ENCODE results near the gene ATF3.
"Not testable (repeated sequence)": the region's sequence is repeated elsewhere in the genome, so short reads cannot be mapped to it uniquely, and the experiment has no call there.

Gene ATF3

DNA sequence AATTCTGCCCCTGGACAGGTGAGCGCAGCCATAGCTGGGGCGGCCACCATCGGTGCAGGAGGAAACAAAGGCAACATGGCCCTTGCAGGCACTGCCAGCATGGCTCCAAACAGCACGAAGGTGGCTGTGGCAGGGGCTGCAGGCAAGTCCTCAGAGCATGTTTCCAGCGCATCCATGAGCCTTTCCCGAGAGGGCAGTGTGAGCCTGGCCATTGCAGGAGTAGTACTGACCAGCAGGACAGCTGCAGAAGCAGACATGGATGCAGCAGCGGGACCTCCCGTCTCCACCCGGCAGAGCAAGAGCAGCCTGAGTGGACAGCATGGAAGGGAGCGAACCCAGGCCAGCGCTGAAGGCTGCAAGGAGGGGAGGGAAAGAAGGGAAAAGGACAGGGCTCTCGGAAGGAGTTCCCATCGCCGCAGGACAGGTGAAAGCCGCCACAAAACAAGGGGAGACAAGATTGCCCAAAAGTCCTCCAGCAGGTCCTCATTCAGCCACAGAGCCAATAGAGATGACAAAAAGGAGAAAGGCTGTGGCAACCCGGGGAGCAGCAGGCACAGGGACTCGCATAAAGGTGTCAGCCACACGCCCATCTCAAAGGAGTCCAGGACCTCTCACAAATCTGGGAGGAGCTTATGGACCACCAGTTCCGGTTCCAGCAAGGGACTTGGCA lies 17.4 kb downstream of the ATF3 start:
- DNase-seq (ENCODE audit: low spot score in 2 of 2), result no peak
- Mint-ChIP-seq H3K4me3 (no peak overlapping the region), H3K4me1 (peaks cover 6% of the 10 kb centered on the region), H3K27ac (no peak overlapping the region), H3K36me3 (peaks cover 7% of the 10 kb centered on the region), H3K9me3 (no peaks in the 10 kb centered on the region)
- ATAC-seq, result no peak

GRCh38 chr1:212628046-212628445 lies 19.5 kb downstream of the ATF3 start:
- ATAC-seq, result no peak
- no peak overlapping the region for H3K4me3 Mint-ChIP-seq
- H3K27ac Mint-ChIP-seq, result no peak overlapping the region
- H3K9me3 Mint-ChIP-seq, result no peaks in the 10 kb centered on the region
- no peaks in the 10 kb centered on the region for H3K4me1 Mint-ChIP-seq
- H3K36me3 Mint-ChIP-seq, result no peaks in the 10 kb centered on the region
- DNase-seq (ENCODE audit: low spot score in 2 of 2), result no peak

DNA sequence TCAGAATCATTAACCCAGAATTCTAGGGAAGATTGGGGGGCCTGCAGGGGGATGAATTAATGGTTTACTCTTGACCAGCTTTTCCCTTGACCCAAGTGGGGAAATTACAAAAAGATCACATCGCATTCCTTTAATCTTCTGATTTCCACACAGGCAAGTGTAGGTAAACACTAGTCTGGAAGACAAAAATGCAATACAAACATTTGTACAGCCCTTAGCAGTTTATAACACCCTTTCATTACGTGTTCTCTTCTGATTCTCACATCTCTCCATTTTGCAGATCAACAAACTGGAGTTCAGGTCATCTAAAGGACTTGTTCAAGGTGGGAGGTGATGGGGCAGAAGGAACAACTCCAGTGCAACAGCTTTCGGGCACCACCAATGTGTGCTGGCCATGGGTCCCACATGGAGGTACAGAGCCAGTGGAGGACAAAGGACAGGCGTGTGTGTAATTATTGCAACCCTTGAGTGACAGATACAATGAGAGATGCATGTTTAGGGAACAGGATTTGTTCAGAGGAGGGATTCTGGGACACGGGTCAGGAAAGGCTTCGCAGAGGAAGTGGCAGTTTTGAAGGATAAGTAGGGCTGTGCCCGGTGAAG lies 20.4 kb downstream of the ATF3 start:
- H3K9me3 Mint-ChIP-seq, result no peaks in the 10 kb centered on the region
- no peaks in the 10 kb centered on the region for H3K36me3 Mint-ChIP-seq
- DNase-seq (ENCODE audit: low spot score in 2 of 2) (no peak), ATAC-seq (no peak)
- H3K4me3 Mint-ChIP-seq, result no peak overlapping the region
- no peak overlapping the region for H3K27ac Mint-ChIP-seq
- no peaks in the 10 kb centered on the region for H3K4me1 Mint-ChIP-seq

DNA sequence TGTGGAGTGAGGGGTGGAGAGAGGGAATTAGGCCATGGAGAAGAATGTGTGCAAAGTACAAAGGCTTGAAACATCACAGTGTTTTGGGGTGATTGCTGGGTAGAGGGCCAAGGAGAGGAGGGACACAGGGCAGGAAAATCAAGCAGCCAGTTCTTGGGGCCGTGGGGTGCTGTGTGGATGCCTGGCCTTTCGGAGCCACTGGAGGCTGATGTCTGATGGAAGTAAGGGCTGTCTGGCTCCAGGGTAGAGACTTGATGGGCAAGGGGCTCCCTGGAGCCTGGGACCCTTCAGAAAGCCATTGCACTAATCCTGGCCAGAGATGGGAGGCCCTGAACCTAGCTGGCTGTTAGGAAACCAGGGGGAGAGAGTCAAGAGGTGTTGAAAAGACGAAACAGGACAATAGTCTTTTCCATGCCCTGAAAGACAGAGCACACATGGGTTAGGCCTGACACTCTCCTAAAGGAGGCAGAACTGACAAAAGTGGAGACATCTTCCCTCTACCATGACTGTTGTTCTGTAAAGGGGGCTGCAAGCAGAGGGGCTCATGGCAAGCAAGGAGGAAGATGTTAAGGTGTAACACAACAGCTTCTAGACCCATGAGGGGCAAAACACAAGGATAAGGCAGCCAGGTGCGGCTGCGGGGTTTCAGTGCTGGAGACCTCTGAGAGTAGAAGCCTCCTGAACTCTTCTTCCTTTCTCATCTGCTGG lies 21.0 kb downstream of the ATF3 start:
- H3K4me3 Mint-ChIP-seq, result no peak overlapping the region
- no peak for DNase-seq (ENCODE audit: low spot score in 2 of 2)
- no peak for ATAC-seq
- no peak overlapping the region for H3K27ac Mint-ChIP-seq
- no peaks in the 10 kb centered on the region for H3K4me1 Mint-ChIP-seq
- H3K36me3 Mint-ChIP-seq, result no peaks in the 10 kb centered on the region
- no peaks in the 10 kb centered on the region for H3K9me3 Mint-ChIP-seq

DNA sequence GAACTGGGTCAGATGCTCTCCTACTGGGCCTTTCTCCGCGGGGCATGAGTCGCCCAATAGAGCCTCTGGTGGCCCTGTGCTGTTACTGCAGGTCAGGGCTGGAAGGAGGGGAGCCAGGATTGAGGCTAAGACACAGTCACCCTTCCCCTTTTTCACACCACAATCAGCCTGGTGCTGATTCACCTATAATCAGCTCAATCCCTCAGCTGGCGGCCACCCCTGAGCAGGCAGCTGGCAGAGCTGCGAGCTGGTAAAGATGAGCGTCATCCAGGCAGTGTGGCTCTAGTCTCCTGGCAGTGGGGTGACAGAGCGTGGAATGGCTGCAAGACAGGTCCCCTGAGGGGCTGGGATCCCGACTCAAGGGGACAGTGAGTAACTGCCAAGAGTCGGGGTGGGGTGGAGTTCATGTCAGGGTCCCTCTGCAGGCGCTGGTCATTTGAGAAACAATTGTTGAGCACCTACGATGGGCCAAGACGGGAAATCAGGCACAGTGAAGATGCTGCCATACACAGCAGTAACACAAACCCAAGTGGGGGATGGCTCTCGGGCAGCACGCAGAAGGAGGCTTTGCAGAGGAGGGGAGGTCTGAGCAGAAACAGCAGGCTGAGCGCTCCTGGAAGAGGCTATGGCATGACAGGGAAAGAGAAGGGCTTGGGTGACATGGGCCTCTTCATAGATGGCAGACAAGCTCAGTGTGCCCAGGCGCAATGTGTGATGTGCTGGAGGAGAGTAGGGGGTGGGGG lies 21.8 kb downstream of the ATF3 start:
- Mint-ChIP-seq H3K4me1 (peaks cover 4% of the 10 kb centered on the region), H3K4me3 (no peak overlapping the region), H3K9me3 (no peaks in the 10 kb centered on the region), H3K27ac (no peak overlapping the region), H3K36me3 (no peaks in the 10 kb centered on the region)
- peak; percentile 43 to 81 for DNase-seq (ENCODE audit: low spot score in 2 of 2)
- ATAC-seq, result peak; percentile 91

GRCh38 chr1:212633161-212633560 lies 24.6 kb downstream of the ATF3 start:
- ATAC-seq (no peak), DNase-seq (ENCODE audit: low spot score in 2 of 2) (no peak)
- Mint-ChIP-seq H3K4me1 (peaks cover 22% of the 10 kb centered on the region), H3K36me3 (no peaks in the 10 kb centered on the region), H3K9me3 (no peaks in the 10 kb centered on the region), H3K27ac (no peak overlapping the region), H3K4me3 (no peak overlapping the region)

GRCh38 chr1:212634252-212634651 lies 25.7 kb downstream of the ATF3 start:
- Mint-ChIP-seq H3K36me3 (no peaks in the 10 kb centered on the region), H3K27ac (no peak overlapping the region), H3K4me3 (no peak overlapping the region), H3K4me1 (peaks cover 24% of the 10 kb centered on the region), H3K9me3 (no peaks in the 10 kb centered on the region)
- DNase-seq (ENCODE audit: low spot score in 2 of 2) (no peak), ATAC-seq (no peak)

DNA sequence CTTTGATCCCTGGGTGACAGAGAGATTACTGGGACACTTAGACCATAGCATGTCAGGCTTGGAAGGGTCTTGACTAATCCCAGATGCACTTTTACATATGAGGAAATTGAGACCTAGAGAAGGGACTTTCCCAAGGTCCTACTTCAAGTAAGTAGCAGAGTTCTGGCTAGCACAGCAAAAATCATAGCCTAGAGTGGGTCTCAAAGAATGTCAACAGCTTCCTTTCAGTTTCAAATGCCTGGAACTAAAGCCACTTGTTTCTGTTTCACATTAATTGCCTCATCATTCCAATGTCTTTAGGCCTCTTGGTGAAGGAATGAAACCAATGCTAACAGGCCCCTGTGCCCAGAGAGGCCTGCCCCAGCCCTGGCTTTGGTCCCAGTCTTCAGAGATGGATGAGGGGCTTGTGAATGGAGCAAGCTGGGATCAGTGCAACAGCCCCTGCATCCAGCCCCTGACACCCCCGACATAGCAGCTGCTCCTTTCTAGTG lies 26.6 kb downstream of the ATF3 start:
- Mint-ChIP-seq H3K36me3 (no peaks in the 10 kb centered on the region), H3K27ac (no peak overlapping the region), H3K9me3 (no peaks in the 10 kb centered on the region), H3K4me3 (no peak overlapping the region), H3K4me1 (peaks cover 24% of the 10 kb centered on the region)
- DNase-seq (ENCODE audit: low spot score in 2 of 2), result no peak
- ATAC-seq, result peak; percentile 19

- no peak overlapping the region for H3K4me3 Mint-ChIP-seq
- DNase-seq (ENCODE audit: low spot score in 2 of 2) (no peak), ATAC-seq (no peak)
- peaks cover 3% of the 10 kb centered on the region for H3K9me3 Mint-ChIP-seq
- H3K4me1 Mint-ChIP-seq, result peaks cover 24% of the 10 kb centered on the region
- no peaks in the 10 kb centered on the region for H3K36me3 Mint-ChIP-seq
- no peak overlapping the region for H3K27ac Mint-ChIP-seq
Observed at GRCh38 chr1:212637902-212638301, 29.3 kb downstream of the ATF3 start.

- no peak for DNase-seq (ENCODE audit: low spot score in 2 of 2)
Observed at GRCh38 chr1:212638492-212639151, 30.1 kb downstream of the ATF3 start.

GRCh38 chr1:212639524-212639923 lies 31.0 kb downstream of the ATF3 start:
- ATAC-seq; H3K36me3 Mint-ChIP-seq; H3K4me3 Mint-ChIP-seq; H3K27ac Mint-ChIP-seq; DNase-seq (ENCODE audit: low spot score in 2 of 2); H3K9me3 Mint-ChIP-seq: not testable (repeated sequence)
- peaks cover 24% of the 10 kb centered on the region for H3K4me1 Mint-ChIP-seq

More at GRCh38 chr1:212638492-212639151, 30.1 kb downstream of the ATF3 start:
- Mint-ChIP-seq H3K27ac (no peak overlapping the region), H3K36me3 (no peaks in the 10 kb centered on the region), H3K4me3 (no peak overlapping the region), H3K4me1 (peaks cover 24% of the 10 kb centered on the region), H3K9me3 (peaks cover 3% of the 10 kb centered on the region)
- ATAC-seq, result no peak

DNA sequence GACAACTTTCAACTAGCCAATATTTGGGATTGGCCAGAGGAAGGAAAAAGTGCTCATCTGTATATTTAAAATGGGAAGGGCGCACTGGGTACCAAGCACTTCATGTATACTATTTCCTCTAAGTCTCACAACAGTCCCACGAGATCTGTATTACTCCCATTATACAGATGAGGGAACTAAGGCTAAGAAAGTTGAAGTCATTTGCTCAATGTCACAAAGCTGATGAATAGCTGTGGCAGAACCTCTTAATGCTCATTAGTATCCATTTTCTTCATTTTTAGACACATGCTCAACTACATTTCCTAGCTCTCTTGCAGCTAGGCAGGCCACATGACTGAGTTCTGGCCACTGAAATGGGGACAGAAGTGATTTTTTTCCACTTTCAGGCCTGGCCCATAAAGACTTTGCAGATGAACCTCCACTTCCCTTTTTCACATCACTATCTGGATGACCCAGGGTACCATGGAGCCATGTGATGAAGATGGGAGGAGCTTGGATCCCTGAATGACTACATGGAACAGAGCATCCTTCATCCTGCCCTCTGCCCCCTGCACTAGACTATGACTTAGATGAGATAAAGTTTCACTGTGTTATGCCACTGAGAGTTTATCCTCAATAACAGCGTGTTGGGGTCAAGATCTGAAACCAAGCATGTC lies 31.8 kb downstream of the ATF3 start:
- peaks cover 3% of the 10 kb centered on the region for H3K9me3 Mint-ChIP-seq

GRCh38 chr1:212641956-212642355 lies 33.4 kb downstream of the ATF3 start:
- Mint-ChIP-seq H3K9me3 (peaks cover 3% of the 10 kb centered on the region), H3K36me3 (no peaks in the 10 kb centered on the region), H3K27ac (no peak overlapping the region), H3K4me1 (peaks cover 9% of the 10 kb centered on the region), H3K4me3 (no peak overlapping the region)
- DNase-seq (ENCODE audit: low spot score in 2 of 2), result no peak
- no peak for ATAC-seq

More for the DNA sequence above, 31.8 kb downstream of the ATF3 start:
- no peak overlapping the region for H3K27ac Mint-ChIP-seq
- no peaks in the 10 kb centered on the region for H3K36me3 Mint-ChIP-seq
- ATAC-seq (no peak), DNase-seq (ENCODE audit: low spot score in 2 of 2) (no peak)
- H3K4me1 Mint-ChIP-seq, result peaks cover 20% of the 10 kb centered on the region
- no peak overlapping the region for H3K4me3 Mint-ChIP-seq

- no peaks in the 10 kb centered on the region for H3K4me1 Mint-ChIP-seq
- ATAC-seq, result no peak
- DNase-seq (ENCODE audit: low spot score in 2 of 2), result no peak
- no peak overlapping the region for H3K27ac Mint-ChIP-seq
- no peak overlapping the region for H3K4me3 Mint-ChIP-seq
- H3K36me3 Mint-ChIP-seq, result no peaks in the 10 kb centered on the region
- H3K9me3 Mint-ChIP-seq, result peaks cover 3% of the 10 kb centered on the region
Observed at GRCh38 chr1:212643877-212644276, 35.3 kb downstream of the ATF3 start.
